ENCODE results near the gene MMP2.
A peak's percentile ranks its signal among the peaks of the same experiment; 100 is the strongest.

The MMP2 gene

GRCh38 chr16:55470533-55471371 lies 8.2 kb upstream of the MMP2 start:
- Histone ChIP-seq H3K27me3 (ENCODE audit: control insufficient read depth, insufficient read depth, low read length) (peaks cover 13% of the 10 kb centered on the region), H3K9ac (ENCODE audit: low read length) (no peak overlapping the region), H3K4me3 (ENCODE audit: low read length) (no peak overlapping the region)

GRCh38 chr16:55471448-55472097 lies 7.4 kb upstream of the MMP2 start:
- H3K4me1 ChIP-seq (ENCODE audit: control insufficient read depth, low read depth, low read length) = peaks cover 14% of the 10 kb centered on the region
- no peaks in the 10 kb centered on the region for H3K9me3 ChIP-seq (ENCODE audit: control insufficient read depth, low read depth, low read length)
- no peaks in the 10 kb centered on the region for H3K36me3 ChIP-seq (ENCODE audit: control insufficient read depth, low read depth, low read length)
- H3K4me3 ChIP-seq (ENCODE audit: low read length) = no peak overlapping the region
- H3K9ac ChIP-seq (ENCODE audit: low read length) = no peak overlapping the region
- peaks cover 15% of the 10 kb centered on the region for H3K27me3 ChIP-seq (ENCODE audit: control insufficient read depth, insufficient read depth, low read length)
- no peak overlapping the region for H3K27ac ChIP-seq (ENCODE audit: low read length)

More at GRCh38 chr16:55470533-55471371, 8.2 kb upstream of the MMP2 start:
- no peaks in the 10 kb centered on the region for H3K9me3 ChIP-seq (ENCODE audit: control insufficient read depth, low read depth, low read length)
- no peak overlapping the region for H3K27ac ChIP-seq (ENCODE audit: low read length)
- peaks cover 14% of the 10 kb centered on the region for H3K4me1 ChIP-seq (ENCODE audit: control insufficient read depth, low read depth, low read length)
- H3K36me3 ChIP-seq (ENCODE audit: control insufficient read depth, low read depth, low read length) = no peaks in the 10 kb centered on the region

GRCh38 chr16:55473587-55473986 lies 5.4 kb upstream of the MMP2 start:
- no peak overlapping the region for H3K4me3 ChIP-seq (ENCODE audit: low read length)
- no peaks in the 10 kb centered on the region for H3K9me3 ChIP-seq (ENCODE audit: control insufficient read depth, low read depth, low read length)
- H3K27ac ChIP-seq (ENCODE audit: low read length) = no peak overlapping the region
- no peak overlapping the region for H3K9ac ChIP-seq (ENCODE audit: low read length)
- H3K4me1 ChIP-seq (ENCODE audit: control insufficient read depth, low read depth, low read length) = peaks cover 17% of the 10 kb centered on the region
- no peaks in the 10 kb centered on the region for H3K36me3 ChIP-seq (ENCODE audit: control insufficient read depth, low read depth, low read length)
- peaks cover 34% of the 10 kb centered on the region for H3K27me3 ChIP-seq (ENCODE audit: control insufficient read depth, insufficient read depth, low read length)

GRCh38 chr16:55474821-55475220 lies 4.2 kb upstream of the MMP2 start:
- H3K27me3 ChIP-seq (ENCODE audit: control insufficient read depth, insufficient read depth, low read length) = peaks cover 40% of the 10 kb centered on the region
- no peak overlapping the region for H3K9ac ChIP-seq (ENCODE audit: low read length)
- no peak overlapping the region for H3K27ac ChIP-seq (ENCODE audit: low read length)
- H3K9me3 ChIP-seq (ENCODE audit: control insufficient read depth, low read depth, low read length) = no peaks in the 10 kb centered on the region
- no peaks in the 10 kb centered on the region for H3K36me3 ChIP-seq (ENCODE audit: control insufficient read depth, low read depth, low read length)
- H3K4me1 ChIP-seq (ENCODE audit: control insufficient read depth, low read depth, low read length) = peaks cover 20% of the 10 kb centered on the region
- H3K4me3 ChIP-seq (ENCODE audit: low read length) = no peak overlapping the region

GRCh38 chr16:55475919-55476318 lies 3.1 kb upstream of the MMP2 start:
- Histone ChIP-seq H3K36me3 (ENCODE audit: control insufficient read depth, low read depth, low read length) (no peaks in the 10 kb centered on the region), H3K9ac (ENCODE audit: low read length) (no peak overlapping the region), H3K27me3 (ENCODE audit: control insufficient read depth, insufficient read depth, low read length) (peaks cover 51% of the 10 kb centered on the region), H3K4me3 (ENCODE audit: low read length) (no peak overlapping the region), H3K4me1 (ENCODE audit: control insufficient read depth, low read depth, low read length) (peaks cover 18% of the 10 kb centered on the region), H3K27ac (ENCODE audit: low read length) (no peak overlapping the region), H3K9me3 (ENCODE audit: control insufficient read depth, low read depth, low read length) (no peaks in the 10 kb centered on the region)

- Histone ChIP-seq H3K4me3 (ENCODE audit: low read length) (no peak overlapping the region), H3K9me3 (ENCODE audit: control insufficient read depth, low read depth, low read length) (no peaks in the 10 kb centered on the region), H3K27ac (ENCODE audit: low read length) (no peak overlapping the region), H3K4me1 (ENCODE audit: control insufficient read depth, low read depth, low read length) (peaks cover 21% of the 10 kb centered on the region), H3K27me3 (ENCODE audit: control insufficient read depth, insufficient read depth, low read length) (peaks cover 52% of the 10 kb centered on the region), H3K36me3 (ENCODE audit: control insufficient read depth, low read depth, low read length) (no peaks in the 10 kb centered on the region), H3K9ac (ENCODE audit: low read length) (no peak overlapping the region)
These were observed 2.1 kb upstream of the MMP2 start for GRCh38 chr16:55476625-55477533.

- Histone ChIP-seq H3K9ac (ENCODE audit: low read length) (no peak overlapping the region), H3K36me3 (ENCODE audit: control insufficient read depth, low read depth, low read length) (no peaks in the 10 kb centered on the region), H3K9me3 (ENCODE audit: control insufficient read depth, low read depth, low read length) (no peaks in the 10 kb centered on the region), H3K4me1 (ENCODE audit: control insufficient read depth, low read depth, low read length) (peaks cover 21% of the 10 kb centered on the region), H3K4me3 (ENCODE audit: low read length) (no peak overlapping the region), H3K27ac (ENCODE audit: low read length) (no peak overlapping the region), H3K27me3 (ENCODE audit: control insufficient read depth, insufficient read depth, low read length) (peaks cover 52% of the 10 kb centered on the region)
These were observed 1.3 kb upstream of the MMP2 start for GRCh38 chr16:55477736-55478135.

- H3K27ac ChIP-seq (ENCODE audit: low read length) = no peak overlapping the region
- peaks cover 52% of the 10 kb centered on the region for H3K27me3 ChIP-seq (ENCODE audit: control insufficient read depth, insufficient read depth, low read length)
These were observed 587 bp downstream of the MMP2 start for GRCh38 chr16:55479430-55480140.

GRCh38 chr16:55480228-55480655 lies 1.2 kb downstream of the MMP2 start:
- no peak overlapping the region for H3K27ac ChIP-seq (ENCODE audit: low read length)
- peaks cover 3% of the 10 kb centered on the region for H3K36me3 ChIP-seq (ENCODE audit: control insufficient read depth, low read depth, low read length)
- peak overlapping the region; percentile 65 for H3K9ac ChIP-seq (ENCODE audit: low read length)
- peaks cover 17% of the 10 kb centered on the region for H3K4me1 ChIP-seq (ENCODE audit: control insufficient read depth, low read depth, low read length)
- H3K4me3 ChIP-seq (ENCODE audit: low read length) = peak overlapping the region; percentile 73
- no peaks in the 10 kb centered on the region for H3K9me3 ChIP-seq (ENCODE audit: control insufficient read depth, low read depth, low read length)
- H3K27me3 ChIP-seq (ENCODE audit: control insufficient read depth, insufficient read depth, low read length) = peaks cover 51% of the 10 kb centered on the region

More at GRCh38 chr16:55479430-55480140, 587 bp downstream of the MMP2 start:
- Histone ChIP-seq H3K9ac (ENCODE audit: low read length) (peak overlapping the region; percentile 65), H3K4me3 (ENCODE audit: low read length) (peak overlapping the region; percentile 73), H3K4me1 (ENCODE audit: control insufficient read depth, low read depth, low read length) (peaks cover 21% of the 10 kb centered on the region), H3K36me3 (ENCODE audit: control insufficient read depth, low read depth, low read length) (peaks cover 3% of the 10 kb centered on the region), H3K9me3 (ENCODE audit: control insufficient read depth, low read depth, low read length) (no peaks in the 10 kb centered on the region)

GRCh38 chr16:55481023-55481422 lies 2.0 kb downstream of the MMP2 start:
- no peak overlapping the region for H3K27ac ChIP-seq (ENCODE audit: low read length)
- peaks cover 17% of the 10 kb centered on the region for H3K4me1 ChIP-seq (ENCODE audit: control insufficient read depth, low read depth, low read length)
- peaks cover 44% of the 10 kb centered on the region for H3K27me3 ChIP-seq (ENCODE audit: control insufficient read depth, insufficient read depth, low read length)
- H3K4me3 ChIP-seq (ENCODE audit: low read length) = peak overlapping the region; percentile 73
- H3K9ac ChIP-seq (ENCODE audit: low read length) = no peak overlapping the region
- peaks cover 3% of the 10 kb centered on the region for H3K36me3 ChIP-seq (ENCODE audit: control insufficient read depth, low read depth, low read length)
- H3K9me3 ChIP-seq (ENCODE audit: control insufficient read depth, low read depth, low read length) = no peaks in the 10 kb centered on the region

Measured in iPS-18a (cell line).